Measurements from ENCODE around the gene BGLAP. TPM values are rescaled to one million over a fixed set of nuclear protein-coding genes. Genes with fewer than 3 reads are reported as not detected.
"Not testable (repeated sequence)": the region's sequence is repeated elsewhere in the genome, so short reads cannot be mapped to it uniquely, and the experiment has no call there.

BGLAP gene
- polyA plus RNA-seq, 1 of the 3 experiments (the other 2 are of a cell fraction), result 1.1 TPM

- CTCF ChIA-PET, result interaction anchor here (1.2 to 3.6 kb wide), 8 partner anchors 11 to 106 kb away, joined by 3 to 44 read pairs (median 6); no protein-coding TSS in a partner anchor
- Histone ChIP-seq H3K79me2 (ENCODE audit: insufficient read depth) (peaks cover 20% of the 10 kb centered on the region), H4K20me1 (ENCODE audit: insufficient read depth) (no peaks in the 10 kb centered on the region), H3K4me3 (ENCODE audit: low read depth in 2 of 2, low read length in 1 of 2) (peak overlapping the region; percentile 67 to 70; a peak in 3 of 4 replicates), H3K9ac (peak overlapping the region; percentile 85; the same call in 1 of the 2 replicates), H3F3A (replicated peaks; ENCODE audit: insufficient read depth) (peaks cover 31% of the 10 kb centered on the region), H3K27me3 (ENCODE audit: insufficient read depth) (no peaks in the 10 kb centered on the region), H3K36me3 (replicated peaks in 1 of 2; ENCODE audit: control insufficient read depth in 1 of 2, insufficient read depth in 2 of 2, low read length in 1 of 2) (peaks cover 6 to 24% of the 10 kb centered on the region in 2 experiments), H2AFZ (ENCODE audit: low read depth) (no peak overlapping the region), H3K4me2 (peak overlapping the region; percentile 92; the same call in 1 of the 2 replicates), H3K9me3 (no peaks in the 10 kb centered on the region), H3K4me1 (ENCODE audit: control insufficient read depth in 1 of 2, insufficient read depth in 2 of 2, low read depth in 1 of 2, low read length in 1 of 2) (peaks cover 7 to 8% of the 10 kb centered on the region in 2 experiments; a peak in 2 of 4 replicates), H3K9me2 (no peaks in the 10 kb centered on the region), H3K27ac (ENCODE audit: low read depth in 2 of 2, low read length in 1 of 2) (peak overlapping the region; percentile 2 to 94; a peak in 2 of 4 replicates)
- 58% methylated on average over 16 of the region's 16 CpGs for WGBS (ENCODE audit: low lambda C conversion rate)
- POLR2A ChIA-PET, result interaction anchor here (0.6 to 1.9 kb wide), 4 partner anchors 14 to 235 kb away, joined by 3 to 17 read pairs (median 4); no protein-coding TSS in a partner anchor
- DNase-seq, result no peak
- peak; percentile 83 for TF ChIP-seq JUND (IDR thresholded peaks at IDR 0.05)
- TF ChIP-seq, protein P1, sequence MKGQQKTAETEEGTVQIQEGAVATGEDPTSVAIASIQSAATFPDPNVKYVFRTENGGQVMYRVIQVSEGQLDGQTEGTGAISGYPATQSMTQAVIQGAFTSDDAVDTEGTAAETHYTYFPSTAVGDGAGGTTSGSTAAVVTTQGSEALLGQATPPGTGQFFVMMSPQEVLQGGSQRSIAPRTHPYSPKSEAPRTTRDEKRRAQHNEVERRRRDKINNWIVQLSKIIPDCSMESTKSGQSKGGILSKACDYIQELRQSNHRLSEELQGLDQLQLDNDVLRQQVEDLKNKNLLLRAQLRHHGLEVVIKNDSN (IDR thresholded peaks at IDR 0.05; ENCODE audit: borderline replicate concordance, low read depth), result no peak
- TF ChIP-seq FOSL2 (IDR thresholded peaks at IDR 0.05; ENCODE audit: borderline replicate concordance, low read depth), result peak; percentile 73
- TF ChIP-seq, protein P2, sequence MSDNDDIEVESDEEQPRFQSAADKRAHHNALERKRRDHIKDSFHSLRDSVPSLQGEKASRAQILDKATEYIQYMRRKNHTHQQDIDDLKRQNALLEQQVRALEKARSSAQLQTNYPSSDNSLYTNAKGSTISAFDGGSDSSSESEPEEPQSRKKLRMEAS (IDR thresholded peaks at IDR 0.05; ENCODE audit: low read depth), result peak; percentile 82
- TF ChIP-seq TAF1 (IDR thresholded peaks at IDR 0.05; ENCODE audit: borderline replicate concordance, low read depth, low read length), result no peak
- TF ChIP-seq EP300 (IDR thresholded peaks at IDR 0.05; ENCODE audit: borderline replicate concordance in 1 of 2, low read depth in 1 of 2, low read length in 1 of 2), result peak in 1 of 2 experiments; percentile 43; a peak in 1 of 4 replicates
- peak; percentile 90 for TF ChIP-seq PBX3 (IDR thresholded peaks at IDR 0.05)
- TF ChIP-seq, protein P3, sequence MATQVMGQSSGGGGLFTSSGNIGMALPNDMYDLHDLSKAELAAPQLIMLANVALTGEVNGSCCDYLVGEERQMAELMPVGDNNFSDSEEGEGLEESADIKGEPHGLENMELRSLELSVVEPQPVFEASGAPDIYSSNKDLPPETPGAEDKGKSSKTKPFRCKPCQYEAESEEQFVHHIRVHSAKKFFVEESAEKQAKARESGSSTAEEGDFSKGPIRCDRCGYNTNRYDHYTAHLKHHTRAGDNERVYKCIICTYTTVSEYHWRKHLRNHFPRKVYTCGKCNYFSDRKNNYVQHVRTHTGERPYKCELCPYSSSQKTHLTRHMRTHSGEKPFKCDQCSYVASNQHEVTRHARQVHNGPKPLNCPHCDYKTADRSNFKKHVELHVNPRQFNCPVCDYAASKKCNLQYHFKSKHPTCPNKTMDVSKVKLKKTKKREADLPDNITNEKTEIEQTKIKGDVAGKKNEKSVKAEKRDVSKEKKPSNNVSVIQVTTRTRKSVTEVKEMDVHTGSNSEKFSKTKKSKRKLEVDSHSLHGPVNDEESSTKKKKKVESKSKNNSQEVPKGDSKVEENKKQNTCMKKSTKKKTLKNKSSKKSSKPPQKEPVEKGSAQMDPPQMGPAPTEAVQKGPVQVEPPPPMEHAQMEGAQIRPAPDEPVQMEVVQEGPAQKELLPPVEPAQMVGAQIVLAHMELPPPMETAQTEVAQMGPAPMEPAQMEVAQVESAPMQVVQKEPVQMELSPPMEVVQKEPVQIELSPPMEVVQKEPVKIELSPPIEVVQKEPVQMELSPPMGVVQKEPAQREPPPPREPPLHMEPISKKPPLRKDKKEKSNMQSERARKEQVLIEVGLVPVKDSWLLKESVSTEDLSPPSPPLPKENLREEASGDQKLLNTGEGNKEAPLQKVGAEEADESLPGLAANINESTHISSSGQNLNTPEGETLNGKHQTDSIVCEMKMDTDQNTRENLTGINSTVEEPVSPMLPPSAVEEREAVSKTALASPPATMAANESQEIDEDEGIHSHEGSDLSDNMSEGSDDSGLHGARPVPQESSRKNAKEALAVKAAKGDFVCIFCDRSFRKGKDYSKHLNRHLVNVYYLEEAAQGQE (IDR thresholded peaks at IDR 0.05; ENCODE audit: low read depth, low read length), result no peak
- TF ChIP-seq SMC3 (IDR thresholded peaks at IDR 0.05; ENCODE audit: low read depth, low read length), result no peak
- TF ChIP-seq RXRA (IDR thresholded peaks at IDR 0.05; ENCODE audit: borderline replicate concordance, low read depth), result no peak
- peak; percentile 83 for TF ChIP-seq TCF12 (IDR thresholded peaks at IDR 0.05)
- no peak for TF ChIP-seq TEAD4 (IDR thresholded peaks at IDR 0.05; ENCODE audit: borderline replicate concordance, insufficient read depth)
- peak; percentile 51; the same call in 1 of the 2 replicates for TF ChIP-seq POLR2AphosphoS5 (IDR thresholded peaks at IDR 0.05; ENCODE audit: low read depth, low read length)
- peak; percentile 8; the same call in 1 of the 2 replicates for TF ChIP-seq NFIC (IDR thresholded peaks at IDR 0.05; ENCODE audit: borderline replicate concordance)
Measured at GRCh38 chr1:156214024-156214748, 27.8 kb upstream of the BGLAP start.

GRCh38 chr1:156216361-156217086, 25.5 kb upstream of the BGLAP start:
- H2AFZ ChIP-seq (ENCODE audit: low read depth); H3K27ac ChIP-seq (ENCODE audit: low read depth in 2 of 2, low read length in 1 of 2); DNase-seq; POLR2A ChIA-PET; H3K4me1 ChIP-seq (ENCODE audit: control insufficient read depth in 1 of 2, insufficient read depth in 2 of 2, low read depth in 1 of 2, low read length in 1 of 2); H3K9me2 ChIP-seq; H3K9ac ChIP-seq; H3K4me3 ChIP-seq (ENCODE audit: low read depth in 2 of 2, low read length in 1 of 2); H3K27me3 ChIP-seq (ENCODE audit: insufficient read depth); H3K4me2 ChIP-seq; H3K9me3 ChIP-seq; H4K20me1 ChIP-seq (ENCODE audit: insufficient read depth): not testable (repeated sequence)
- Histone ChIP-seq H3K36me3 (replicated peaks in 1 of 2; ENCODE audit: control insufficient read depth in 1 of 2, insufficient read depth in 2 of 2, low read length in 1 of 2) (peaks cover 8 to 12% of the 10 kb centered on the region in 2 experiments), H3K79me2 (ENCODE audit: insufficient read depth) (peaks cover 38% of the 10 kb centered on the region), H3F3A (replicated peaks; ENCODE audit: insufficient read depth) (peaks cover 31% of the 10 kb centered on the region)
- WGBS (ENCODE audit: low lambda C conversion rate), result 98% methylated on average over 47 of the region's 55 CpGs
- CTCF ChIA-PET, result interaction anchor here (0.7 kb wide), 1 partner anchor 14 kb away, joined by 3 read pairs; no protein-coding TSS in a partner anchor
